Activated CD4-positive, alpha-beta T cell treated with anti-CD3 and anti-CD28 coated beads for 4 hours (primary cell): ENCODE data around the gene IL36RN.
"Not testable (repeated sequence)": the region's sequence is repeated elsewhere in the genome, so short reads cannot be mapped to it uniquely, and the experiment has no call there.

Experiments
- DNase-seq, 2 donors: peaks; one replicate each; pipeline ENCODE4 v3.0.0-alpha.2; 2020

Gene IL36RN

DNA sequence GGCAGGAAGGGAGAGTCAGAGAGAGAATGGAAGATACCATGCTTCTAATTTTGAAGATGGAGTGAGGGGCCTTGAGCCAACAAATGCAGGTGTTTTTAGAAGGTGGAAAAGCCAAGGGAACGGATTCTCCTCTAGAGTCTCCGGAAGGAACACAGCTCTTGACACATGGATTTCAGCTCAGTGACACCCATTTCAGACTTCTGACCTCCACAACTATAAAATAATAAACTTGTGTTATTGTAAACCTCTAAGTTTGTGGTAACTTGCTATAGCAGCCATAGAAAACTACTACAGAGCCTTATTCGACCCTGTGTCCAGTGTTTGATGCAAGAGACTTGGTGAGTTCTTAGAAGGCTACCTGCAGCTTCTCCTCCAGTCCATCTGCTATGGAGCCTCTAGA lies 16.6 kb downstream of the IL36RN start:
- DNase-seq, result no peak

DNA sequence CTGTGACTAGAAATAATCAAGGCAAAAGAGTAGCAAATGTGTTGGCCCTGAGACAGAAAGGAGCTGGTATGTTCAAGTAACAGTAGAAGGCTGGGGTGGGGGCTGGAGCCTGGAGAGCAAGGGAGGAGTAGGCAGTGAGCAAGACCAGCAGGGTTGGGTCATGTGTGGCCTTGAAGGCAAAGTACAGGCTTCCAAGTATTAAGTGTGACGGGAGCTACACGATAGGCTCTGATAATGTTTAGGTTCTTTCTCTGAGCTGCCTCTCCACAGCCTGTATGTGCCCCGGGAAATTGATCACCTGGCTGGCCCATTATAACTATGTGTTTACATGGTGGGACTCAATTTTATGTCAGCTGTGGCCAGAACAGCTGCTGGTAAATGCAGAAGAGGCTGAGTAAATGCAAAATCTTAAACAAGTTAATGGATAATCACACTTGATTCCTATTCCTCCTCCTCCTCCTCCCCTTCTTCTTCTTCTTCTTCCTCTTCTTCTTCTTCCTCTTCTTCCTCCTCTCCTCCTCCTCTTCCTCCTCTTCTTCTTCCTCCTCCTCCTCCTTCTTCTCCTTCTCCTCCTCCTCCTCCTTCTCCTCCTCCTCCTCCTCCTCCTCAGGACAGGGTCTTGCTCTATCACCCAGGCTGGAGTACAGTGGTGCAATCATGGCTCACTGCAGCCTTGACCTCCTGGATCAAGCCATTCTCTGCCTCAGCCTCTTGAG lies 18.1 kb downstream of the IL36RN start:
- DNase-seq, result no peak

DNA sequence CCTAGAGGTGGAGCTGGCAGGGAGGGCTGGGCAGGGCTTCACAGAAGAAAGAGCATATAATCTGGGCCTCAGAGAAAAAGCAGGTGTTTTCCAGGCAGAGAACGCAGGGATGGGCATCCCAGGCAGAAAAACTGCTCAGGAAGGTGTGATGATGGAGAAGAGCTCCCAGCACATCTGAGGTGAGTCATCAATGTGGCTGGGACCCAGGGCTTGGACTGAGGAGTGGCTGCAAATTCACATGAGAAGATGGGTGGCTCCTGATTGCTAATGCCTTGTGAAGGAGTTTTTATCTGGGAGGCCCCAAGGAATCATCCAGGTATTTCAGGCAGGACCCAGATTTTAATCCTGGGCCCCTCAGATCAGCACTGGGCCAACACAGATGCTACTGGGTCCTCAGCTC lies 18.9 kb downstream of the IL36RN start:
- no peak for DNase-seq

DNA sequence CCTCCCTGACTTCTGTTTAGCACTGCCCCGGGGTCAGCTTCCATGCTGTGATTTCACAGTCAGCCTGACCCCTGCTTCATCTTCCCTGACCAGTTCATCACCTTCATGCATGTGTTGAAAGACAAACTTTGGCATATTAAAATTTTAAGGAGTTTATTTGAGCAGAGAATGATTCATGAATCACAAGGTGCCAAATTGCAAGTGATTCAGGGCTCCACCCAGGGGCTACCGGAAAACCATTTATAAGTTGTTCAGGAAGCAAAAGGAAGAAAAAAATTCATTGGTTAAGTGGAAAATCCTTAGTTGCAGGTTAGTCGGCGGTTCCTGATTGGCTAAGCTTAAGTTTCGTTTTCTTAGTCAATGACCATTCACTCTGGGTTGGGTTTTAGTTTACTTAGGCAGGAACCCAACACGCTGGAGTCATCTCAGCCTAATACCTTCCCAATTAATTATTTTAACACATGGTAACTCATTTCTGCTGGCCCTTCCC lies 19.4 kb downstream of the IL36RN start:
- DNase-seq, result no peak

- no peak for DNase-seq
Measured at GRCh38 chr2:113079131-113079530, 20.1 kb downstream of the IL36RN start.

- peak; percentile 14 to 39 for DNase-seq
Measured at GRCh38 chr2:113080134-113080533, 21.1 kb downstream of the IL36RN start.

GRCh38 chr2:113081488-113082210 lies 22.7 kb downstream of the IL36RN start:
- no peak for DNase-seq

DNA sequence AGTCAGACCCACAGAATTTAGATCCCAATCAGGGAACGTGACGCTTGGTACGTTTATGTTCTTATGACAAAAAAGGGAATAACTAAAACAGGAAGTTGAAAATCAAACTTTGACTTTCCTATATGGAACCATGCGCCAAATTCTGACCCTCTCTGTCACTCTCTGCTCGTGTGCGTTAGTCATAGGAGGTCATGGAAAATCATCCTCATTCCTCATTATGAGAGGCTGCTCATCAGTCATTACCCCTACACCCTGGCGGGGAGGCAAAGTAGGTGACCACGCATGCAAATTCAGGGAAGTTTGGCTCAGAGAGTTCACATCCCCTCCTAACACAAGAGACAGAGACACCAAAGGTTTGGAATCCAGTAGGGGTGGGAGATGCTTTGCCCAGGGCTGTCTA lies 24.3 kb downstream of the IL36RN start:
- DNase-seq, result no peak

- DNase-seq, result no peak
Measured at GRCh38 chr2:113084249-113085000, 25.4 kb downstream of the IL36RN start.

- no peak for DNase-seq
Measured at GRCh38 chr2:113085542-113085941, 26.5 kb downstream of the IL36RN start.

DNA sequence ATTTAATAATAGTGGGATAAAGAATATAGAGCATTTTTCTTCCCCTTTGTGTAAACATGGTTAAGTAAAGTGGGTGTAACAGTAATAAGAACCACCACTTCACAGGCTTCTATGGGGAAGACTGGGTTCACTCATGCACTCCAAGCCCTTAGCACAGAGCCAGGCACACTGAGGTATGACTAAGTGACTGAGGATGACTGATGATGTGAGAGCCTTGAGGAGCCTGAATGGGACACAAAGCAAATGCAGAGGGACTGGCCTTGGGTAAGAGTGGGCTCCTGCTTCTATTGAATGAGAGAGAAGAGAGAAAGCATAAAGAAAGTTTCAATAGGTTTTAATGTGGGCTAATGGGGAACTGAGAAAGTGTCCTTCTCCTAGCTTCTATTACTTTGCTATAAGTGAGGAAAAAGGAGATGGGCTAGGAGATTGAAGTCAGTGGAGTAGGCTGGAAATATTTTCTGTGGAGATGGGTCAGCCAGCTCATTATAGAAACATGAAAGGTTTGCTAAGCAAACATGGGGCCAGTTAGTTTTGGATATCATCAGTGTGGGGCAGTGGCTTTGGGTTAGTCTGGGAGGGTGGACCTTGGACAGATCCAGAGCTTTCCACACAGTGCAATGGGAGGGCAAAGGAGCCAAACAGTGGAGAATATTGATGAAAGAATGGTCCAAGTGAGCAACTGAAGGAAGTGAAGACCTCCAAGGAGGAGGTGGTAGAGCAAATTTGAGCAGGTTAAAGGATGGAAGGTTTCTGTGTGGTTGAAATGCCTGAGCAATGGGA lies 29.4 kb downstream of the IL36RN start:
- DNase-seq, result no peak

GRCh38 chr2:113089916-113090315 lies 30.9 kb downstream of the IL36RN start:
- no peak for DNase-seq

DNA sequence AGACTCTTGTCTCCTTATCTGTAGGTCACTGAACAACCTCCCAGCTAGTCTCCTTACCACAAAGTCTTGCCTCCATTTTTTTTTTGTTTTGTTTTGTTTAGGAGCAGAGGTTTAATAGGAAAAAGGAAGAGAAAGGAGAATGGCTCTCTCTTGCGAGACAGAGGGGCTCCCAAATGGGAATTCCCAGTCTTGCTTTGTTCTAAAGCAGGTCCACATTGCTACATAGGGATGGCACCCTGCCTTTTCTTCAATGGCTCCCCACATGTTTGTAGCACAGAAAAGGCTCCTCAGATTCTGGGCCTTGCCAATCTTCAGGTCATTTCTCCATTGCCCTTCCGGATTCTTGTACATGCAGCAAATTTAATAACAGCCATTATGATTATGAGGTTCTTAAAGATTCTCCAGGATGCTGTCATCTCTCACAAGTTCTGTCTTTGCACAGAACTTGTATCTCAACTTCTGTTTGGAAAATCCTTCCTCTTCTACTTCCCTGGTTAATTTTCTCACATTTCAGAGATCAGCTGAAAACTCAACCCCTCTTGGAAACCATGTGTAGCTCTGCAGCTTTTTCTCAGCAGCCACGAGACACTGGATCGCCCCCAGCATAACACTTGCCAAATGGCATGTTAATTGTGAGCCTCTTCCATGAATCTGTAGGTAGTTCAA lies 32.4 kb downstream of the IL36RN start:
- DNase-seq, result no peak

- DNase-seq, result no peak
Measured at GRCh38 chr2:113092864-113093612, 34.0 kb downstream of the IL36RN start.

DNA sequence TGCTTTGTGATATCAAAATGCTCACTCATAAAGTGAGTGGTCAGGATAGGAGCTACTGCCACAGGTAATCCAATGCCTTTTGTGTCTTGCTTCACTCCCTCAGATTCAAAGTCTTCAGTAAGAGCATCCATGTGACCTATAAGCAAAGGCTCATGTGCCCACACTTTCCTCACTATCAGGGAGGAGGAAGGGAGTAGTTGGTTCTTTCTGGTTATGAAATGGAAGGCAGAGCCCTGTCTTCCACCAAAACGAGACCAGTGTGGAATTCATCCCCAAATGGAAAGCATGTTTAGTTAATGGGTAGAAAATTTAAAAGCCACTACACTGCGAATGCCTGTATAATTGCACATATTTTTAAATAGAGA lies 34.6 kb downstream of the IL36RN start:
- DNase-seq, result no peak

DNA sequence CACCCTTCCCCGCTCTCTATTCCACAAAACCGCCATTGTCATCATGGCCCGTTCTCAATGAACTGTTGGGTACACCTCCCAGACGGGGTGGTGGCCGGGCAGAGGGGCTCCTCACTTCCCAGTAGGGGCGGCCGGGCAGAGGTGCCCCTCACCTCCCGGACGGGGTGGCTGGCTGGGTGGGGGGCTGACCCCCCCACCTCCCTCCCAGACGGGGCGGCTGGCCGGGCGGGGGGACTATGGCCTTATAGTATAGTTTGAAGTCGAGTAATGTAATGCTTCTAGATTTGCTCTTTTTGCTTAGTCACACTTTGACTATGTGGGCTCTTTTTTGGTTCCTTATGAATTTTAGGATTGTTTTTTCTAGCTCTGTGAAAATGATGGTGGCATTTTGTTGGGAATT lies 37.3 kb downstream of the IL36RN start:
- not testable (repeated sequence) for DNase-seq

DNA sequence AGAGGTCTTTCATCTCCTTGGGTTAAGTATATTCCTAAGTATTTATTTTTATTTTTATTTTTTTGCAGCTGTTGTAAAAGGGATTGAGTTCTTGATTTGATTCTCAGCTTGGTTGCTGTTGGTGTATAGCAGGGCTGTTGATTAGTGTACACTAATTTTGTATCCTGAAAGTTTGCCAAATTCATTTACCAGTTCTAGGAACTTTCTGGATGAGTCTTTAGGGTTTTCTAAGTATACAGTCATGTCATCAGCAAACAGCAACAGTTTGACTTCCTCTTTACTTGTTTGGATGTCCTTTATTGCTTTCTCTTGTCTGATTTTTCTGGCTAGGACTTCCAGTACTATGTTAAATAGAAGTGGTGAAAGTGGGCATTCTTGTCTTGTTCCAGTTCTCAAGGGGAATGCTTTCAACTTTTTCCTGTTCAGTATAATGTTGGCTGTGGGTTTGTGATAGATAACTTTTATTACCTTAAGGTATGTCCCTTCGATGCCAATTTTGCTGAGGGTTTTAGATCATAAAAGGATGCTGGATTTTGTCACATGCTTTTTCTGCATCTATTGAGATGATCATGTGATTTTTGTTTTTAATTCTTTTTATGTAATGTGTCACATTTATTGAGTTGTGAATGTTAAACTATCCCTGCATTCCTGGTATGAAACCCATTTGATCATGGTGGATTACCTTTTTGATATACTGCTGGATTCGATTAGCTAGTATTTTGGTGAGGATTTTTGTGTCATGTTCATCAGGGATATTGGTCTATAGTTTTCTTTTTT lies 38.0 kb downstream of the IL36RN start:
- not testable (repeated sequence) for DNase-seq

- no peak for DNase-seq
Measured at GRCh38 chr2:113098041-113098440, 39.0 kb downstream of the IL36RN start.

DNA sequence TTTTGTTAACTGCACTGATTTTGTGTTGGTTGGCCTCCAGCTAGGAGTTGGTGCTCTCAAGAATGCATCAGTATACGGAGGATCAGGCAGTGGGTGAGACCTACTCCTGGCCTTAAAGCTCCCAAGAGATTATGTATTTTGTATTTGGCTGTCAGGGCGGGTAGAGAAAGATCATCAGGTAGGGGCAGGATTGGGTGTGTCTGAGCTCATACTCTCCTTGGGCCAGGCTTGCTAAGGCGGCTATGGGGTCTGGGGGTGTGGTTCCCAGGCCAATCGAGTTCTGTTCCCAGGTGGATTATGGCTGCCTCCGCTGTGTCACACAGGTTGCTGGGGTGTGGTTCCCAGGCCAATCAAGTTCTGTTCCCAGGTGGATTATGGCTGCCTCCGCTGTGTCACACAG lies 39.5 kb downstream of the IL36RN start:
- DNase-seq, result no peak

DNA sequence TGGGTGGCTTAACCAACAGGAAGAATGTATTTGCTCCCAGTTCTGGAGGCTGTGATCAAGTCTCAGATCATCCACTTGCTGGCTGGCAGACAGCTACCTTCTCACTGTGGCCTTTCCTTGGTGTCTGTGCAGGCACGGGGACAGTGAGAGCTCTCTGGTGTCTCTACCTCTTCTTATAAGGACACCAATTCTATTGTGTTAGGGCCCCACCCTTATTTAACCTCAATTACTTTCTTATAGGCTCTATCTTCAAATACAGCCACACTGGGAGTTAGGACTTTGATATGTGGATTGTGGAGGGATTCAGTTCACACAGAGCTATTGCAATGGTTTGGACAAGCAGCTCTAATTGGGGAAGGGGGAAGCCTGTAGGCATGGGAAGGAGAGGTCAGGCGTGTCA lies 43.1 kb downstream of the IL36RN start:
- no peak for DNase-seq

DNA sequence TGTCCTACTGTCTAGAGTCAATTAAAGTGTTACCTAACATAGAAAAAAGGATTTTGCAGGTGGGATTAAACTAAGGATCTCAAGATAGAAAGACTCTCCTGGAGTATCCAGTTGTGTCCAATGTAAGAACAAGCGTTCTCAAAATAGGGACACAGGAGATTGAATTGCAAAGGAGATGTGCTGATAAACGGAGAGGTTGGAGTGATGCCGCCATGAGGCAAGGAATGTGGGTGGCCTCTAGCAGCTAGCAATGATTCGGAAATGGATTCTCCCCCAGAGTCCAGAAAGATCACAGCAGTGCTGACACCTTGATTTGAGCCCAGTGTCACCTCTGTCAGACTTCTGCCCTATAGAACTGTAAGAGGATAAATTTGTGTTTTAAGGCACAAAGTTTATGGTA lies 44.3 kb downstream of the IL36RN start:
- no peak for DNase-seq
